ENCODE results near the gene POLR3K. TPM values are rescaled to one million over a fixed set of nuclear protein-coding genes. Genes with fewer than 3 reads are reported as not detected.

The POLR3K gene
- polyA plus RNA-seq, 2 of the 4 experiments (the other 2 are of a cell fraction): 47.6 to 50.9 TPM

DNA sequence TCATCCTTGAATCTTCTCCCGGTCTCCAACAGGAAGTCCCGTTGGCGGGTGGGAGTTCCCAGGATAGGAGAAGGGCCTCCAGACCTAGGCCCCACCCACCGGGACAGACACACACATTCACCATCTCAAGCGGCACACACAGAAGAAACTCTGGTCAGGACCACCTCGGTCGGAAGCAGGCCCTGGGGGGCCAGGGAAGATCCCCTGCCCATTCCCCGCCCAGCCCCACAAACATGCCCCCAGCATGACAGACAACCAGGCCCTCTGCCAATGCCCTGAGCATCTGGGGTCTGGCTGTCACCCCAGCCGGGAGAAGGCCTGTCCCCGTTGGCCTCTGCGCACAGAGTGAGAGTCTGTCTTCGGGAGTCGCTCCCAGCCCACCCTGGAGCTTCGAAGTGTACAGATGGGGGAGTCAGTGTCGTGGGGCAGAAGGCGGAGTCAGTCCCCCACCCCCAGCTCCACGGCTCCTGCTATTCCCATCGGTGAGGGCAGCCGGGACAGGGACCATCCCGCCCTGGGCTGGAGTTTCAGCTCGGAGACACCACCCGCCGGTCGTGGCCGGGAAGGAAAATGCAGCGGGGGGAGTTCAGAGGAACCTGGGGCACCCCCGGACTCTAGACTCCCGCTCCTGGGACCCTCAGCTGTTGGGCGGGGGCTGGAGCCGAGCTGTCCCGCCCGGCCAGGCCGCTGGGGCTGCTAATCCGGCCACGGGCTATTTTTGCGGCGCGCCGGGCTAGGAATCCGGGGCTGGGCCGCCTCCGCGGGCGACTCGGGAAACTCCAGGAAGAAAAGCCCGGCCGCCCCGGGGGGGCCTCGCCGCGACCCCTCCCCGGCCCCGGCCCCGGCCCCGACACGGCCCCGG is 18.4 kb upstream of the POLR3K start:
- FAIRE-seq: no peak
- Histone ChIP-seq H3K9me3 (no peaks in the 10 kb centered on the region), H3K4me3 (peak overlapping the region; percentile 86), H3K4me2 (peak overlapping the region; percentile 98), H3K27ac (peak overlapping the region; percentile 79 to 92), H3K4me1 (peaks cover 29% of the 10 kb centered on the region)
- ATAC-seq: peak; percentile 39 to 77
- WGBS (ENCODE audit: missing lambda C conversion rate): 3% methylated on average over 24 of the region's 57 CpGs
- DNase-seq (ENCODE audit: low read depth in 1 of 2, low spot score in 1 of 2): peak; percentile 81 to 87
- ChIA-PET POLR2A (interaction anchor here (0.8 to 1.1 kb wide), 3 partner anchors 13 to 330 kb away, joined by 3 read pairs; partner anchors contain the start of genes DECR2 and POLR3K), CTCF (interaction anchor here (1.6 to 30.3 kb wide), 8 partner anchors 4 to 290 kb away, joined by 3 to 718 read pairs (median 21); partner anchors contain the start of genes HBQ1, MPG, POLR3K and RHBDF1)
- TF ChIP-seq NR3C1 (IDR thresholded peaks at IDR 0.05): no peak
- TF ChIP-seq, protein P1, sequence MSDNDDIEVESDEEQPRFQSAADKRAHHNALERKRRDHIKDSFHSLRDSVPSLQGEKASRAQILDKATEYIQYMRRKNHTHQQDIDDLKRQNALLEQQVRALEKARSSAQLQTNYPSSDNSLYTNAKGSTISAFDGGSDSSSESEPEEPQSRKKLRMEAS (IDR thresholded peaks at IDR 0.05): peak; percentile 36

DNA sequence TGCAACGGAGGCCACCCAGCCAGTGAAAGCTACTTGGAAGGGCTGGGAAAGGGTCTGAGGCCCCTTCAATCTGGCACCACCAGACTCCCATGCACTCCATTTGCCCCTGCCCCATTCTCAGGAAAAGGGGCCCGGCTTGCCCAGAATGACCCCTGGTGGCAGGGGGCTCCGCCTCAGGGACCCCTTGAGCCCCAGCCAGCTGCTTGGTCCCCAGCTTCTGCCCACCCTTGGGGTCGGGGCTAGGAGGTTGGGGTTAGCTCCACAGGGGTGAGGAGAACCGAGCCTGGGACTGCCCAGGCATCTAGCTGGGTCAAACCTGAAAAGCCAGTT is 17.8 kb upstream of the POLR3K start:
- Histone ChIP-seq H3K4me2 (peak overlapping the region; percentile 98), H3K4me3 (peak overlapping the region; percentile 86), H3K27ac (peak overlapping the region; percentile 79 to 92), H3K4me1 (peaks cover 23% of the 10 kb centered on the region), H3K9me3 (no peaks in the 10 kb centered on the region)
- CTCF ChIA-PET: interaction anchor here (0.8 to 30.3 kb wide), 8 partner anchors 3 to 290 kb away, joined by 3 to 718 read pairs (median 18); partner anchors contain the start of genes HBQ1, MPG, POLR3K and RHBDF1
- no peak for TF ChIP-seq HEYL (CRISPR knock-in tag; IDR thresholded peaks at IDR 0.05)
- no peak for TF ChIP-seq MYC (IDR thresholded peaks at IDR 0.05; ENCODE audit: borderline replicate concordance, low read length)
- TF ChIP-seq, protein P2, sequence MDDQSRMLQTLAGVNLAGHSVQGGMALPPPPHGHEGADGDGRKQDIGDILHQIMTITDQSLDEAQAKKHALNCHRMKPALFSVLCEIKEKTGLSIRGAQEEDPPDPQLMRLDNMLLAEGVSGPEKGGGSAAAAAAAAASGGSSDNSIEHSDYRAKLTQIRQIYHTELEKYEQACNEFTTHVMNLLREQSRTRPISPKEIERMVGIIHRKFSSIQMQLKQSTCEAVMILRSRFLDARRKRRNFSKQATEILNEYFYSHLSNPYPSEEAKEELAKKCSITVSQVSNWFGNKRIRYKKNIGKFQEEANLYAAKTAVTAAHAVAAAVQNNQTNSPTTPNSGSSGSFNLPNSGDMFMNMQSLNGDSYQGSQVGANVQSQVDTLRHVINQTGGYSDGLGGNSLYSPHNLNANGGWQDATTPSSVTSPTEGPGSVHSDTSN (IDR thresholded peaks at IDR 0.05): no peak
- no peak for TF ChIP-seq SMC3 (IDR thresholded peaks at IDR 0.05)
- no peak for TF ChIP-seq EHMT2 (IDR thresholded peaks at IDR 0.05; ENCODE audit: low read depth)
- TF ChIP-seq FOSB (CRISPR knock-in tag; IDR thresholded peaks at IDR 0.05): no peak
- no peak for TF ChIP-seq POLR2A (IDR thresholded peaks at IDR 0.05; ENCODE audit: low read length)
- FAIRE-seq: no peak
- WGBS (ENCODE audit: missing lambda C conversion rate): 44% methylated on average over 3 of the region's 5 CpGs
- no peak for ATAC-seq
- DNase-seq (ENCODE audit: low read depth in 1 of 2, low spot score in 1 of 2): no peak
- POLR2A ChIA-PET: interaction anchor here (0.8 kb wide), 1 partner anchor 18 kb away, joined by 3 read pairs; the partner anchor contains the start of gene POLR3K

DNA sequence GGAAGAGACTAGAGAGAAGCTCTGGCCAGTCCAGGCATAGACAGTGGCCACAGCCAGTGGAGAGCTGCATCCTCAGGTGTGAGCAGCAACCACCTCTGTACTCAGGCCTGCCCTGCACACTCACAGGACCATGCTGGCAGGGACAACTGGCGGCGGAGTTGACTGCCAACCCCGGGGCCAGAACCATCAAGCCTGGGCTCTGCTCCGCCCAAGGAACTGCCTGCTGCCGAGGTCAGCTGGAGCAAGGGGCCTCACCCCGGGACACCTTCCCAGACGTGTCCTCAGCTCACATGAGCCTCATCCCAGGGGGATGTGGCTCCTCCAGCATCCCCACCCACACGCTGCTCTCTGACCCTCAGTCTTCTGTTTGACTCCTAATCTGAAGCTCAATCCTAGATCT is 15.8 kb upstream of the POLR3K start:
- ATAC-seq (no peak), FAIRE-seq (no peak), DNase-seq (ENCODE audit: low read depth in 1 of 2, low spot score in 1 of 2) (no peak)
- H3K4me1 ChIP-seq: peaks cover 17% of the 10 kb centered on the region
- ChIA-PET POLR2A (no interaction called here), CTCF (interaction anchor here (0.6 to 25.2 kb wide), 8 partner anchors 9 to 292 kb away, joined by 3 to 718 read pairs (median 5); partner anchors contain the start of genes HBQ1, MPG, POLR3K and RHBDF1)
- no peak overlapping the region for H3K4me3 ChIP-seq
- WGBS (ENCODE audit: missing lambda C conversion rate): 92% methylated on average over 8 of the region's 8 CpGs
- TF ChIP-seq, protein P3, sequence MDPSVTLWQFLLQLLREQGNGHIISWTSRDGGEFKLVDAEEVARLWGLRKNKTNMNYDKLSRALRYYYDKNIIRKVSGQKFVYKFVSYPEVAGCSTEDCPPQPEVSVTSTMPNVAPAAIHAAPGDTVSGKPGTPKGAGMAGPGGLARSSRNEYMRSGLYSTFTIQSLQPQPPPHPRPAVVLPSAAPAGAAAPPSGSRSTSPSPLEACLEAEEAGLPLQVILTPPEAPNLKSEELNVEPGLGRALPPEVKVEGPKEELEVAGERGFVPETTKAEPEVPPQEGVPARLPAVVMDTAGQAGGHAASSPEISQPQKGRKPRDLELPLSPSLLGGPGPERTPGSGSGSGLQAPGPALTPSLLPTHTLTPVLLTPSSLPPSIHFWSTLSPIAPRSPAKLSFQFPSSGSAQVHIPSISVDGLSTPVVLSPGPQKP (IDR thresholded peaks at IDR 0.05; ENCODE audit: low read depth, low read length): no peak
- no peak for TF ChIP-seq NR3C1 (IDR thresholded peaks at IDR 0.05)
- TF ChIP-seq HOXA7 (CRISPR knock-in tag; IDR thresholded peaks at IDR 0.05): no peak
- TF ChIP-seq, protein P4, sequence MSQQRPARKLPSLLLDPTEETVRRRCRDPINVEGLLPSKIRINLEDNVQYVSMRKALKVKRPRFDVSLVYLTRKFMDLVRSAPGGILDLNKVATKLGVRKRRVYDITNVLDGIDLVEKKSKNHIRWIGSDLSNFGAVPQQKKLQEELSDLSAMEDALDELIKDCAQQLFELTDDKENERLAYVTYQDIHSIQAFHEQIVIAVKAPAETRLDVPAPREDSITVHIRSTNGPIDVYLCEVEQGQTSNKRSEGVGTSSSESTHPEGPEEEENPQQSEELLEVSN (IDR thresholded peaks at IDR 0.05; ENCODE audit: borderline replicate concordance, low read depth): no peak
- no peak for TF ChIP-seq JUNB (IDR thresholded peaks at IDR 0.05)
- TF ChIP-seq MAZ (IDR thresholded peaks at IDR 0.05; ENCODE audit: borderline replicate concordance, low read depth, low read length): no peak
- no peak for TF ChIP-seq PHF8 (IDR thresholded peaks at IDR 0.05; ENCODE audit: borderline replicate concordance, low read depth)
- TF ChIP-seq CHD2 (IDR thresholded peaks at IDR 0.05; ENCODE audit: low read length, partially characterized antibody): no peak
- no peak for TF ChIP-seq EHMT2 (IDR thresholded peaks at IDR 0.05; ENCODE audit: low read depth)
- no peak for TF ChIP-seq RFX5 (IDR thresholded peaks at IDR 0.05)
- TF ChIP-seq, protein P2 (IDR thresholded peaks at IDR 0.05): no peak
- no peak for TF ChIP-seq CBX8 (IDR thresholded peaks at IDR 0.05)
- H3K27ac ChIP-seq: no peak overlapping the region
- no peaks in the 10 kb centered on the region for H3K9me3 ChIP-seq
- H3K4me2 ChIP-seq: no peak overlapping the region
